HCT116 (cell line): Measurements from ENCODE around the gene ZCCHC24.

Source experiments
- CTCF ChIP-seq, 3 experiments: fragments of 200-600 bp in 1 of 3; sonication (generic) in 1 of 3; IDR thresholded peaks in 2 of 3; conservative IDR thresholded peaks in 1 of 3; 2 replicates each; pipeline ENCODE4 v1.5.1; 2012 to 2017; ENCODE audit warnings: low read depth in 2 of 3, low read length in 2 of 3, antibody characterized with exemption in 1 of 3, borderline replicate concordance in 1 of 3, control low read depth in 1 of 3, mild to moderate bottlenecking in 1 of 3, mixed read lengths in 1 of 3, mixed run types in 1 of 3, moderate library complexity in 1 of 3; ENCODE audit not compliant: insufficient read depth in 1 of 3
- ELF1 ChIP-seq: IDR thresholded peaks from 2 replicates; pipeline ENCODE4 v1.6.1; 2012; ENCODE audit warnings: low read depth, borderline replicate concordance
- EZH2phosphoT487 ChIP-seq: fragments of 200-600 bp; IDR thresholded peaks from 2 replicates; pipeline ENCODE4 v1.6.1; 2018; ENCODE audit warnings: antibody characterized with exemption, borderline replicate concordance
- MAX ChIP-seq: IDR thresholded peaks from 2 replicates; pipeline ENCODE4 v1.6.1; 2012
- POLR2A ChIP-seq: IDR thresholded peaks from 2 replicates; pipeline ENCODE4 v1.7.0; 2011; ENCODE audit warnings: borderline replicate concordance; ENCODE audit not compliant: insufficient read depth, insufficient read length; ENCODE audit errors: extremely low read depth
- POLR2AphosphoS5 ChIP-seq: IDR thresholded peaks from 2 replicates; pipeline ENCODE4 v1.6.1; 2011; ENCODE audit warnings: mild to moderate bottlenecking, low read depth, low read length, moderate library complexity
- RAD21 ChIP-seq: IDR thresholded peaks from 2 replicates; pipeline ENCODE4 v1.6.1; 2012; ENCODE audit warnings: low read depth, mild to moderate bottlenecking
- YY1 ChIP-seq: IDR thresholded peaks from 2 replicates; pipeline ENCODE4 v1.6.1; 2011; ENCODE audit warnings: low read length, low read depth, moderate library complexity, mild to moderate bottlenecking; ENCODE audit not compliant: insufficient replicate concordance; ENCODE audit errors: extremely low read depth
- ZBTB33 ChIP-seq: IDR thresholded peaks from 2 replicates; pipeline ENCODE4 v1.6.1; 2011; ENCODE audit warnings: mild to moderate bottlenecking, low read length, moderate library complexity; ENCODE audit not compliant: insufficient replicate concordance; ENCODE audit errors: extremely low read depth
- ZNF274 ChIP-seq: fragments of 200-500 bp; sonication (Bioruptor generic); IDR thresholded peaks from 2 replicates; pipeline ENCODE4 v1.6.1; 2014; ENCODE audit warnings: mild to moderate bottlenecking, low read depth, low read length, inconsistent platforms

- no peak for TF ChIP-seq POLR2A
- no peak for TF ChIP-seq CTCF (IDR thresholded peaks at IDR 0.05 in 2 of 3, conservative IDR thresholded peaks at IDR 0.05 in 1 of 3; ENCODE audit: borderline replicate concordance in 1 of 3, insufficient read depth in 1 of 3, low read depth in 2 of 3, low read length in 2 of 3)
- TF ChIP-seq ZBTB33, result no peak
- TF ChIP-seq ZNF274, result no peak
- TF ChIP-seq RAD21, result no peak
- TF ChIP-seq POLR2AphosphoS5, result no peak
- TF ChIP-seq YY1, result no peak
- no peak for TF ChIP-seq MAX
- no peak for TF ChIP-seq ELF1
- TF ChIP-seq EZH2phosphoT487, result no peak
These were observed 2.7 kb upstream of the ZCCHC24 start for GRCh38 chr10:79447911-79448731.
